GM19397 (cell line): Measurements from ENCODE around the gene SH3BGRL2.
"Not testable (repeated sequence)": the region's sequence is repeated elsewhere in the genome, so short reads cannot be mapped to it uniquely, and the experiment has no call there.

Experiments
- ATAC-seq: cut with Tn5 transposase; IDR thresholded peaks from one replicate; pipeline ENCODE4 v1.9.1; 2021; ENCODE audit warnings: mild to moderate bottlenecking, moderate library complexity; ENCODE audit not compliant: unreplicated experiment

Gene SH3BGRL2

DNA sequence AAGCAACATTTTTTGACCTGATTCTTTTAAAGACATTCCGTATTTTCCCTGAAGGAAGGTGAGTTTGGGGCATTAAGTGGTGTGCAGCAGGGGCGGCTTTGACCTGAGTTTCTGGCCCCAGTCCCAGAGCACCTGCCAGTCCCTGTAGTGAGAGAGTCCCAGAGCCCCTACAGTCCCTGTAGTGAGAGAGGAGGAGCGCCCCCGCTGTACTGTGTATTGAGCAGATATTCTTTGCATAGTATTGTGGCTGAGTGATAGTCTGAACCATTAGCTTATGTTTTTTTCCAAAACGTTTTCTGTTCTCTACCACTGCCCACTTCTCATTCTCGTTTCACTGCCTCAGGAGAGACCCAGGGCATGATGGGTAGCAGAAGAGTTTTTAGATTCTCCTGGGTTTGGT lies 17.2 kb upstream of the SH3BGRL2 start:
- ATAC-seq, result no peak

DNA sequence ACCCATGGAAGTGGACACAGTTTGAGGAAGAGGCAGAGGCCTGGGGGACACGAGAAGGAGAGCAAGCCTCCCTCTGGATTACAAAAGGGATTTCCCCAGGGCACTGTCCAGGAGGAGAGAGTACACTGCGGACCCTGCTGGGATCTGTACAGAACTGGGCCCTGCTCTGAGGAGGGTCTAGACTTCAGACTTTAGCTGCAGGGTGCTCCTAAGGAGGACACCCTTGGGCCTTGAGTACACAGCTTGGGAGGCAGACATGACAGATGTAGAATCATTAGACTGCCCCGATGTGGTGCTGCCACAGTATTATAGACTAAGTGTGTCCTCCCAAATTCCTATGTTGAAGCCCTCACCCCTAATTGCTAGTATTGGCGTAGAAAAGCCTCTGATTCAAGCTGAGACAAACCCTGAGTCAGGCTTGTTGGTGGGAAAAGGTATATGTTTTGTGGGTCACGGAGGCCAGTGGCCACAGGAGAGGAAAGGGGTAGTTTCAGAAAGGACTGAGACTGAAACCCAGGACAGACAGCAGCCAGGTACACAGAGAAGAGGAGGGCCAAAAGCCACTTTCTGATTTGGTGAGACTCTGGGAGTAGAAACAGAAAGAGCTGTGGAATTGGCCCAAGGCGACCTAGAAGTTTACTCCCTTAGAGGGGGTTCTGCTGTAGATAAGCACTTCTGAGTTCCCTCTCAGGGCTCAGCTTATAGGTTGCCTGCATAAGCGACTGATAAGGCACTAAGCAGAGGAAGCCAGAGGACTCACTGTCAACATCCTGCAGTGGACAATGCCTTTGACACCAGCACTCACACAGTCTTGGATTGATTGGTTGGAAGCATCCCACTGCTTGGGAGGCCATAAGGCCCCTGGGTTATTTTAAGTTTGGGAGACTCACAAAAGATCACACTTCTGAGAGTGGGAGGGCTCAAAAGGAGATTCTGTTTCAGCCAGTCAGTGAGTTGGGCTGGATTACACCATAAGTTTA lies 16.5 kb upstream of the SH3BGRL2 start:
- no peak for ATAC-seq

DNA sequence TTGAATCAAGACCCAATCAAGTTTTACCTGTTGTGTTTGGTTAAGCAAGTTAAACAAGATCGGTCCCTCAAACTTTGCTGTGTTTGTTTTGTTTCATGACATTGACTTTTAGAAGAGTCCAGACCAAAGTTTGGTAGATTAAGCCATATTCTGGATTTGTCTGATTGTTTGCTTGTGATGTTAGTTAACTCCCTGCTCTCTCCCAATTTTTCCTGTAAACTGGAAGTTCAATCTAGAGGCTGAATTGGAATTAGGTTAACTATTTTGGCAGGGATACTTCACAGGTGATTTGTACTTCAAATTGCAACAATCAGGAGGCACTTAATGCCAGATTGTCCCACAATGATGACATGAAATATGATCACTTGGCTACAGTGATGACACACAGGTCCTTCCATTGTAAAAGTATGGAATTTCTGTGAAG lies 13.6 kb upstream of the SH3BGRL2 start:
- ATAC-seq, result no peak

DNA sequence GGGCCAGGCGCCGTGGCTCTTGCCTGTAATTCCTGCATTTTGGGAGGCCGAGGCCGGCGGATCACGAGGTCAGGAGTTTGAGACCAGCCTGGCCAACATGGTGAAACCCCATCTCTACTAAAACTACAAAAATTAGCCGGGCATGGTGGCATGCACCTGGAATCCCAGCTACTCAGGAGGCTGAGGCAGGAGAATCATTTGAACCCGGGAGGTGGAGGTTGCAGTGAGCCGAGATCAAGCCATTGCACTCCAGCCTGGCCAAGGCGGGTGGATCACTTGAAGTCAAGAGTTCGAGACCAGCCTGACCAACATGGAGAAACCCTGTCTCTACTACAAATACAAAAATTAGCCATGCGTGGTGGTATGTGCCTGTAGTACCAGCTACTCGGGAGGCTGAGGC lies 12.7 kb upstream of the SH3BGRL2 start:
- ATAC-seq, result not testable (repeated sequence)

DNA sequence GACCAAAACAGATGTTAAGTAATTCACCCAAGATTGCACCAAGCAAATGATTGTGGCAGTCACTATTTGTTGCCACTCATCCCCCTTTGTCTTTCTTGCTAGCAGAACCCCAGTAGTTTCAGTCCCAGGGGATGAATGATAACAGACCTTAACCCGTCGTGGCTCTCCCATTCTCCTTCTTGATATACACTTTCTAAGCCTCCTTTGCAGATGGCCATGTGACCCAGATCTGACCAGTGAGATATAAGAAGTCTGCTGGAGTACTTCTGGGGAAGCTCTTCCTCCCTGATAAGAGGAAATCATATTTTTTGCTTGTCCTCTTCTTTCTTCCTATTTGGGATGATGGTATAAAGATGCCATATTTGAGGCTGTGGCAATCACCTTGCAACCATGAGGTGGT lies 9.6 kb upstream of the SH3BGRL2 start:
- no peak for ATAC-seq

DNA sequence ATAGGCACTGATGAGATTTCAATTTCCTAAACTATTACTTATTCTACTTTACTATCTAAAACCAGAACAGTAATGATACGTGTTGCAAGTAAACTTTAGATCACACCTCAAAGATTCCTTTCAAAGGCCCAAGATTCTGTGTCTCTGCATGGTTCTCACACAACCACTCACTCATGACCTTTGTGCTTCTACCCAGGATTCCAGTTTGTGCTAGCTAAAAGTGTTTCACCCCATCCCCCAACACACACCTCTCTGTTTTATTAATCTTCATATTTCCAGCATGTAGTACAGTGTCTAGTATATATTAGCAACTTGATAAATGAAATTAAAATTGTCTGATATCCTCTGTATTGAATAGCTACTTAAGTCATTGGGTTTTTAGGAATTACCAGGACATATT lies 8.8 kb upstream of the SH3BGRL2 start:
- ATAC-seq, result no peak

DNA sequence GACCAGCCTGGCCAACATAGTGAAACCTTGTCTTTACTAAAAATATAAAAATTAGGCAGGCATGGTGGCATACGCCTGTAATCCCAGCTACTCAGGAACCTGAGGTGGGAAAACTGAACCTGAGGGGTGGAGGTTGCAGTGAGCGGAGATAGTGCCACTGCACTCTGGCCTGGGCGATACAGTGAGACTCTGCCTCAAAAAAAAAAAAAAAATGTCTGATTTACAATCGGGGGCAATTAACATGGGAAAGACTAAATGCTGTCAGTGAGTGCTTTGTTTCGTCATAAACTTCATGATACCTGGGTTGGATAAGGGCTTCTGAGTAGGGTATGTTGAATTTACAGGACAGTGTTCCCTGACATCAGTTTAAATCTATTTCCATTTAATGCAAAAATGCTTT lies 8.0 kb upstream of the SH3BGRL2 start:
- no peak for ATAC-seq

DNA sequence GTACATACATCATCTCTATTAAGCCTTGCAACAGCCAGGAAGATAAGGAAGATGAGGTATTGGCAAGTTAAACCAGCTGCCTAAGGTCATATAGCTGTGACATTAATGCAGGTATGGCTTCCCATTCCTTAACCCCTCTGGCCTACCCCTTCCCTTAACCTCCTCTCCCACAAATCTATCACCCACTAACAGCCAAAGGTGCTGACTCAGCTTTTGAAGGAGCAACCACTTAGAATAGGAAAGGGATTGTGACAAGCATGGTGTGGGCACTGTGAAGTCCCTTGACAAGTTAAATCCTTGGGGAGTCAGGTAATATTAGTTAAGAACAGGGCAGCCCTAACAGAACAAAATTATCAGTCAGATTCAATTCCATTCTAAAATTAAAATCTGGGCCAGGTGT lies 5.4 kb upstream of the SH3BGRL2 start:
- ATAC-seq, result no peak

DNA sequence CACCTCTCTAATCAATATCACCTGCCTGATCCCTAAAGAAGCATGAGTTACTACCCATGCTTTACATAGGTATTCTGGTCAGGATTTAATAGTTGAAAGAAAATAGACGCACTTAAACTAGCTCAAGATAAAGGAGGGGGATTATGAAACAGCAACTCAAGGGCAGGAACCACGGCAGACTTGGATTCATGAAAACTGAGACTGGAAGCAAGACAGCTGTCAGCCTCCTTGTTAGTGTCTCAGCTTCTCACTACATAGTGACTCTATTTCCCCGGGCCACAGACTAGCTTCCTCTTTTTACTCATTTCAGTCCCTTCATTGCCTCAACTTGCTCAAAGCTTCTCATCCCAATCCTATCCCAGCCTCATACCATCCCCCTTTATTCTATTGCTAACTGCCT lies 4.3 kb upstream of the SH3BGRL2 start:
- no peak for ATAC-seq

DNA sequence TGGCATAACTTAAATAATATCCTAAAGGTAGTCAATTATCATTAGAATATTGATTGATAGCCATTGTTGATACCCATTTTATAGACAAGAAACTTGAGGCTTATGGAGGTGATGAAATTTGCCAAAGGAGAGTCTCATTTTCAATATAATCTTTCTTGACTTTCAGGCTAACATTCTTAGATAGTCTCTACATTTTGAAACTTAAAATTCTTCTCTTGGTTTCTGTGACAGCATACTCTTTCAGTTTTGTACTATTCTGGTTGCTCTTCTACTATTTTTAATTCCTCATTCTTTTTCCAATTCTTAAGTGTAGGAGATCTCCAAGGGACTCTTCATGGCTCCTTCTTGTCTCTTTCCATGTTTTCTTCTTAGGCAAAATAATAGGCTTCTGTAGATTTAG lies 3.7 kb upstream of the SH3BGRL2 start:
- ATAC-seq, result no peak

DNA sequence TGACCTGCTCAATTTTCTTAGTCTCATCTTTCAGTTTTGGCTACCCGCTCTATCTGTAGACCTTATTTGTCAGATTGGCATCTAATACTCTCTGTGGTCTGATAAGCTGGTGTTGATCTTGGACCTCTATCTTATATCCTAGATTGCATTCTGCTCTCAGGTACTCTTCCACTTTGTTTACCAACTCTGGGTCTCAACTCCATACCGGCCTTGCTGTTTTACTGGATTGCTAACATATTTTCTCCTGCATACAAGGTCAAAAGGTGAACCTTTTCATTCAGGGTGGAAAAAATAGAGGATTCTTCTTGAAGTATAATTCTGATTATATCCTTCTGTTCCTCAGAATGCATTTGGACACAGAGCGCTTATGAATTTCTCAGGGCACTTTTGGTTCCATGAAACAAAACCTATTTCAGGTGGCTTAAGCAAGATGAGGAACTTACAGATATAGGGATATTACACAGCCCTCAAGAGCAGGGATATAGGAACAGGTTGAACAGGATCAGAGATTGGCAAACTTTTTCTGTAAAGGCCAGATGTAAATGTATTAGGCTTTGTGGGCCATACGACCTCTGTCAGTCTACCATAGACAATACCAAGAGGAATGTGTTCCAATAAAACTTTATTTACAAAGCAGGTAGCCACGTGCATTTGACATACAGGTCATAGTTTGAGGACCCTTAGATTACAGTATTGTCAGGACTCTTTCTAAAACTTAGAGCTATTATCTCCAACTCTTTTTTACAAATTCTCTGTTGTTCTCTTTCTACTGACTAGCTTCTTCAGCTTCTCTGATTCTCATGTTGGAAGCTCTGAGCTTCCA lies 2.5 kb upstream of the SH3BGRL2 start:
- no peak for ATAC-seq

DNA sequence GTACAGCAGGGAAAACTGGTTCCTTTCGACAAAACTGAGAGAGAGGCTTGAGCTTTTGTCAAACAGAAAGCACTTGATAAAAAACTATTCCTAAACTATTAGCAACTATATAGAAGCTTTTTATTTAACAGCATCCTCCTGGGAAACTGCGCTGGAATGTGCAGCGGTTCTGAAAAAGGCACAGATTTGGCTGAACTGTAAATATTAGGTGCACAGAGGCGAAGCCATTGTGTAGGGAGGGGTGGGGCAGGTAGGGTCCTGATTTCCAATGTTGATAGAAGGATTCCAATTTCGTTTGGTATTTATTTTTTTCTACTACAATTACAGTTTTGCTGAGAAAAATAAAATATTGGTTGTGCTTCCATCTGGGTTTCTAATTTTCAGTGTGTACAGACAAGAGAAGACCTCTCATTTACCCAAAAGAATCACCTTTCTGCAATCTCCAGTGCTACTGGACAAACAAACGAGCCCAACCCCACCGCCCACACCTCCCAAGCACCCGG lies 698 bp upstream of the SH3BGRL2 start:
- no peak for ATAC-seq

DNA sequence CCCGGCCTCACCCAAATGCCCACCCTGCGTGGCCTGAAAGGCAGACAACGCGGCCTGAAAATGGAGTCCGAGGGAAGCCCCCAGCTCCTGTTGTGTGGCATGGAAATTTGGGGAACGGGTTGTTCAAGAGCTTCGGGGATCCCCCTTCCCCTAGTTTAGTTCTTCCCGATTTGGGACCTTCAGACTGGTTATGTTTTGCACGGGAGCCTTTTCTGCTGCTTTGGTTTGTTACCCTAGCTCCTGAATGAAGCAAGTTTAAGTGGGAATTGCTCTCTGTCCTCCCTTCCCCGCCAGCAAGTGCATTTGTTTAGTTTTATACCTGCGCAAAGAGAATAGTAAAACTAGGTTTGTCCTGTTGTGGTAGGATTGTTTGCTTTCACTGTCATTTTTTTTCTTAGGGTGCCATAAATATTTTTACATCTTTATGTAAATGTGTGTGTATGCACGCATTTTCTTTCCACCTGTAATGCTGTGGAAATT lies 604 bp downstream of the SH3BGRL2 start:
- ATAC-seq, result no peak

DNA sequence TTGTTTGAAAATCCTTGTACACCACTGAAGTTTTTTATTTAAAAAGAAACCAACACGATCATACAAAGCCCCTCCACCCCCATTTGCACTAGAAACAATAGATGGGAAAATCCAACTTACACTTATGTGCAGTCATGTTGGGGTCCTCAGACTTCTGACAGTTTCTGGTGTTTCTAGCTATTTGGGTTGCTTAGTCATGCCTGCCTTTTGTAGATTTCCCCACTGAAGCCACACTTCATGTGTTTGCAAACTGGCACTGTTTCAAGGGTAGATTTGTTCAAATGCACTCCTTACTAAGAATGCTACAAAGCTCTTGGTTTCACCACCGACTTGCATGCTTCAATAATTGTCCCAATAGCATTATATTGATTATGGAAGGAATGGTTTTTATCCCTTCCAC lies 1.5 kb downstream of the SH3BGRL2 start:
- no peak for ATAC-seq

DNA sequence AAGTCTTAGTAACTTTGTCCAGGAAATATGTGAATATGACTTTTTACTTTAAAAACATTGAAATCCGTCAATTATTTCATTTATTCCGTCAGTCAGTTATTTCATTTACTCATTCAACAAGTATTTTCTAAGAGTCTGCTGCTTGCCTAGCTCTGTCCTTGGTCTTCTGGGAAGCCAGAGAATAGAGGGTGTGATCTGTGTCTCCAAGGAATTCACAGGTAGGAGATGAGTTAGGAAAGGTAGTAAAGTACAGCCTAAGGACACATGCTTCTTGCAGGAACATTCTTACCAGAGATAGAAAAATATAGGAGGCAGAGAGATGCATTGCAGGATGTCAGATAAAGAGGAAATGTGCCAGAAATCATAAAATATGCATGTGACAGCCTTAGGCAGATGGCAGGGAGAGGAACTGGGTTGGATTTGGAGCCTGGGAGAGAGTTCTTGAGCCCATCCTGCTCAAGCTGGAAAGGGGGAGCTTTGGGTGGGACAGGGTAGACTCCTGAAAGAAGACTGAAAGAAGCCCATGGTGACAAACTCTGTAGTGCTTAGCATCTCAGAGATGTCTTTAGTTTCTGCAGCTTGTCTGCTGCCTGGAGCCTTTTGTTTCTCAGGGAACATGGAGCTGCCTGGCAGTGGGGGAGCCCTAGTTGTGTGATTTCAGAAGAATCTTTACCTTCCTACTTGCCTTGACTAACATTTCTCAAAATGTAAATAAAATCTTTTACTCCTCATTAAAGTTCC lies 3.5 kb downstream of the SH3BGRL2 start:
- no peak for ATAC-seq

DNA sequence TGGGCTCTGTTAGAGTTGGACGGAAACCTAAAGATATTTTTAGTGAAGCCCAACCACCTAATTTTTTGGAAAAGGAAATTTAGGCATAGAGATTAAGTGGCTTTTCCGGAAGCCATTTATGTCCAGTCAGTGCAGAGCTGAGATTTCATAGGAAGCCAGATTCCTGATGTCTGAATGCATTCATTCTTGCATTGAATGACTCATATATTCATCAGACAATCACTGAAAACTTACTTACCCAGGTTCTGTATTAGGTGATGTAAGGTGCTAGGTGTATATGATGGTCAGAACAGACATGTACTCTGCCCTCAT lies 4.1 kb downstream of the SH3BGRL2 start:
- ATAC-seq, result no peak

DNA sequence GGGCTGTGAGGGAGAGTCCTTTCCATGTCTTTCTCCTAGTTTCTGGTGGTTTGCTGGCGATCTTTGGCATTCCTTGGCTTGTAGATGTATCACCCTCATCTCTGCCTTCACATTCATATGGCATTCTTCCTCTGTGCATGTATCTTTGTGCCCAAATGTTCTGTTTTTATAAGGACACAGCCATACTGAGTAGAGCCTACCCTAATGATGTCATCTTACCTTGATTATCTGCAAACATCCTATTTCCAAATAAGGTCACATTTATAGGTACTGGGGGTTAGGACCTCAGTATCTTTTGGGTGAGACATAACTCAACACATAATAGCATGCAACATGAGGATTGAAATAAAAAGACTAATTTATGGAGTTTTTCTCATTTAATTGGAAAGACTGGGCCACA lies 5.5 kb downstream of the SH3BGRL2 start:
- ATAC-seq, result no peak

DNA sequence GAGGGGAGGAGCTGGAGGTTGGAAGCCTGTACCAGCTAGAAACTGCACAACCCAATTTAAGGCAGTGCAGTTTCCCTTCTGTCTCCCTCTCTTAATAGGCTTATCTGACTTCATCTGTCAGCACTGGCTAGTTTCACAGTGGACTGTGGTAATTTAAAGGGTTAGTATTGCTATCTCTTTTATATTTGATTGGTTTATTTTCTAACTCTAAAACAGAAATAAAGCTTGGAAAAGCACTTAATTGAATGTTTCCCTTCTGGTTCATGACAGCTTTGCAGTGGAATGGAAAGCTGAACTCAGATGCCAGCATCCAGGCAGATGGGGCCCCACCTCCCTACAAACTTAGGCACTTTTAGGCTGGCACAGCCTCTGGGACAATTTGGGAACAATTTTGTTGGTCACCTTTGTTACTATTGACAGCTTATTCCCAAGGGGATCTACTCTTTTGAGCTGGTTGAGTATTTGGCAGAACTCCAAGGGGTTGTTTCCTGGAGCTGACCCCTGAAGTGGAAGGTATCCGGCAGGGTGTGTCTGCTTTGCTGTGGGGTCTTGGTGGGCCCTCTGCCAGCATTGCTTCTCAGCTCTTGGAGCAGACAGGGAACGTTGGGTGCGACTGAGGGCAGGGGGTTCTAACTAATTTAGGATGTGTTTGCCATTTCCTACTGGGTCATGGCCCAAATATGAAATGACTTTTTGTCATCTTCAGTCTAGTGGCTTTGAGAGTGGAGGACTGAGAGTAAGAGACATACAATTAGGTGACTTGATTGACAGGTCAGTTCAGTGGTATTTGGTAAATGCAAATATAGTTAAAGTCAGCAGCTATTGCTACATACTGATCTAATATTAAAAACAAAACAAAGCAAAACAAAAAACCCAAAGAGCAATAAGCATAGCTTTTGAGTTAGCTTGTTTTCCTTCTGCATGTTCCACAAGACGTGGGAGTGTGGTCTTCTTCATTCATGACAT lies 9.3 kb downstream of the SH3BGRL2 start:
- ATAC-seq, result no peak

DNA sequence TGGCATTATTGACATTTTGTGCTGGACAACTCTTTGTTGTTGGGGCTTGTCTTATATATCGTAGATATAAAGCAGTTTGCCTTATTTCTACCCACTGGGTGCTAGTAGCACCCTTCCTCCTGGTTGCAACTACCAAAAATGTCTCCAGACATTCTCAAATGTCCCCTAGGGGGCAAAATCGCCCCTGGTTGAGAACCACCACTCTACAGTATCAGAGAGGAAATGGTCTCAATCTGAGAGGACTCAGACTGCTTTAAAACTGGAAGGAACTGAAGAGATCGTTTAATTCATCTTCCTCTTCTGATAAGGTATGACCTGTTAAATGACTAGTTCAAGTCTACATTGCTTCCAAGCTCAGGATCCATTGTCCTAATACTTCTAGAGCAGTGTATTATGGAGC lies 14.9 kb downstream of the SH3BGRL2 start:
- no peak for ATAC-seq

DNA sequence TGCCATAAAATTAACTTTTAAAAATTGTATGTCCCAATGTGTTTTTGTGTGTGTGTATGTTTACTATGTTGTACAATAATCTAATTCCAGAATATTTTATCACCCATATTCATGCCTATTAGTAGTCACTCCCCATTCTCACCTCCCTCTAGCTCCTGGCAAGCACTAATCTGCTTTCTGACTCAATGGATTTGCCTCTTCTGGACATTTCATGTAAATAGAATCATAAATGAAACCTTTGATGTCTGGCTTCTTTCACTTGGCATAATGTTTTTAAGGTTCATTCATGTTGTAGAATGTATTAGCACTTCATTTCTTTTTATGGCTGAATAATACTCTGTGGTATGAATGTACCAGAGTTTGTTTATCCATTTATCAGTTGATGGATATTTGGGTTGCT lies 15.4 kb downstream of the SH3BGRL2 start:
- ATAC-seq, result no peak
